DND-41 (cell line): Measurements from ENCODE around the gene AKT3.

Experiments used
- CTCF ChIP-seq: IDR thresholded peaks from 2 replicates; pipeline ENCODE4 v1.5.1; 2012; ENCODE audit warnings: borderline replicate concordance, low read length, moderate library complexity, mild to moderate bottlenecking; ENCODE audit not compliant: poor library complexity, severe bottlenecking; ENCODE audit errors: extremely low read depth
- EZH2 ChIP-seq: IDR thresholded peaks from 3 replicates; pipeline ENCODE4 v1.6.1; 2012; ENCODE audit warnings: borderline replicate concordance, low read depth, mild to moderate bottlenecking, moderate library complexity, low read length, inconsistent platforms; ENCODE audit not compliant: severe bottlenecking

GRCh38 chr1:243482141-243483022 is 367.7 kb downstream of the AKT3 start:
- TF ChIP-seq CTCF (no peak), EZH2 (no peak)
